NCI-H2029 (cell line): ENCODE measurements around the gene CCDC27.

Source experiments
- DNase-seq: peaks from one replicate; lab custom pipeline; 2025; lab: John Stamatoyannopoulos, UW

Gene CCDC27

GRCh38 chr1:3777078-3777547, 24.9 kb downstream of the CCDC27 start:
- DNase-seq, result no peak

- DNase-seq, result no peak
Measured at GRCh38 chr1:3777647-3778589, 25.7 kb downstream of the CCDC27 start.

GRCh38 chr1:3778590-3779264, 26.5 kb downstream of the CCDC27 start:
- DNase-seq, result no peak

- DNase-seq, result no peak
Measured at GRCh38 chr1:3779265-3779911, 27.1 kb downstream of the CCDC27 start.

GRCh38 chr1:3779912-3780416, 27.7 kb downstream of the CCDC27 start:
- no peak for DNase-seq

GRCh38 chr1:3780901-3781300, 28.7 kb downstream of the CCDC27 start:
- no peak for DNase-seq

- no peak for DNase-seq
Measured at GRCh38 chr1:3783651-3784474, 31.6 kb downstream of the CCDC27 start.

GRCh38 chr1:3785045-3785444, 32.8 kb downstream of the CCDC27 start:
- no peak for DNase-seq

GRCh38 chr1:3785456-3786157, 33.4 kb downstream of the CCDC27 start:
- DNase-seq, result no peak

GRCh38 chr1:3786468-3787348, 34.5 kb downstream of the CCDC27 start:
- DNase-seq, result no peak

- DNase-seq, result no peak
Measured at GRCh38 chr1:3787349-3787715, 35.1 kb downstream of the CCDC27 start.

GRCh38 chr1:3787745-3788605, 35.7 kb downstream of the CCDC27 start:
- DNase-seq, result no peak

GRCh38 chr1:3788756-3789420, 36.6 kb downstream of the CCDC27 start:
- DNase-seq, result no peak

- no peak for DNase-seq
Measured at GRCh38 chr1:3789421-3790300, 37.4 kb downstream of the CCDC27 start.

GRCh38 chr1:3790500-3790923, 38.3 kb downstream of the CCDC27 start:
- DNase-seq, result no peak

GRCh38 chr1:3790952-3791351, 38.7 kb downstream of the CCDC27 start:
- DNase-seq, result no peak

- DNase-seq, result no peak
Measured at GRCh38 chr1:3795453-3796214, 43.4 kb downstream of the CCDC27 start.
